Lower leg skin (tissue), 3 donors: Measurements from ENCODE around the gene TGFA.

Experiments
- POLR2A ChIP-seq, 2 donors: fragments of 450-650 bp; IDR thresholded peaks; one replicate each; pipeline ENCODE4 v1.6.1; 2016 to 2017; ENCODE audit warnings: antibody characterized with exemption in 2 of 2, mild to moderate bottlenecking in 1 of 2, moderate library complexity in 1 of 2
- TF ChIP-seq, protein P1 (sequence below), 3 donors: fragments of 450-650 bp; IDR thresholded peaks; one replicate each; pipeline ENCODE4 v1.5.1; 2016; ENCODE audit warnings: antibody characterized with exemption in 3 of 3, mild to moderate bottlenecking in 3 of 3, moderate library complexity in 2 of 3

- TF ChIP-seq, protein P1, sequence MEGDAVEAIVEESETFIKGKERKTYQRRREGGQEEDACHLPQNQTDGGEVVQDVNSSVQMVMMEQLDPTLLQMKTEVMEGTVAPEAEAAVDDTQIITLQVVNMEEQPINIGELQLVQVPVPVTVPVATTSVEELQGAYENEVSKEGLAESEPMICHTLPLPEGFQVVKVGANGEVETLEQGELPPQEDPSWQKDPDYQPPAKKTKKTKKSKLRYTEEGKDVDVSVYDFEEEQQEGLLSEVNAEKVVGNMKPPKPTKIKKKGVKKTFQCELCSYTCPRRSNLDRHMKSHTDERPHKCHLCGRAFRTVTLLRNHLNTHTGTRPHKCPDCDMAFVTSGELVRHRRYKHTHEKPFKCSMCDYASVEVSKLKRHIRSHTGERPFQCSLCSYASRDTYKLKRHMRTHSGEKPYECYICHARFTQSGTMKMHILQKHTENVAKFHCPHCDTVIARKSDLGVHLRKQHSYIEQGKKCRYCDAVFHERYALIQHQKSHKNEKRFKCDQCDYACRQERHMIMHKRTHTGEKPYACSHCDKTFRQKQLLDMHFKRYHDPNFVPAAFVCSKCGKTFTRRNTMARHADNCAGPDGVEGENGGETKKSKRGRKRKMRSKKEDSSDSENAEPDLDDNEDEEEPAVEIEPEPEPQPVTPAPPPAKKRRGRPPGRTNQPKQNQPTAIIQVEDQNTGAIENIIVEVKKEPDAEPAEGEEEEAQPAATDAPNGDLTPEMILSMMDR (IDR thresholded peaks at IDR 0.05), result no peak
- TF ChIP-seq POLR2A (IDR thresholded peaks at IDR 0.05), result no peak
Measured at GRCh38 chr2:70565039-70565731, 11.6 kb upstream of the TGFA start.
